ENCODE measurements around the gene TCF3.

Gene TCF3

GRCh38 chr19:1598777-1599459 lies 53.5 kb downstream of the TCF3 start:
- no peak overlapping the region for H3K4me3 ChIP-seq (ENCODE audit: low read length)
- peaks cover 6% of the 10 kb centered on the region for H3K4me1 ChIP-seq (ENCODE audit: insufficient read depth, low read length)
- peaks cover 37% of the 10 kb centered on the region for H3K36me3 ChIP-seq (ENCODE audit: insufficient read depth, low read length)
- H2AFZ ChIP-seq (ENCODE audit: low read depth, low read length): no peak overlapping the region
- no peaks in the 10 kb centered on the region for H3K27me3 ChIP-seq (ENCODE audit: insufficient read depth, low read length)
- no peaks in the 10 kb centered on the region for H3K9me3 ChIP-seq (ENCODE audit: low read length)

DNA sequence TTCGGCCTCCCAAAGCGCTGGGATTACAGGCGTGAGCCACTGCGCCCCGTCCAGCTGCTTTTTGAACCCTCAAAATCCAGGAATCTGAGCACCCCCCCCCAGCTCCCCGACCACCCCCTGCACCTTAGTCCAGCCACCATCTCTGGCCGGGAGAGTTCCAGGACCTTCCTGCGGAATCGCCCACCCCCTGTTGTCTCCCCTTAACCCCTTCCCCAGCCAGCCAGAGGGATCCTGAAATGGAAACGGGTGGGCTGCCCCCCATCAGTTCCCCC lies 59.0 kb downstream of the TCF3 start:
- Histone ChIP-seq H3K4me1 (ENCODE audit: insufficient read depth, low read length) (peaks cover 18% of the 10 kb centered on the region), H3K27me3 (ENCODE audit: insufficient read depth, low read length) (no peaks in the 10 kb centered on the region), H2AFZ (ENCODE audit: low read depth, low read length) (no peak overlapping the region), H3K4me3 (ENCODE audit: low read length) (no peak overlapping the region), H3K36me3 (ENCODE audit: insufficient read depth, low read length) (peaks cover 23% of the 10 kb centered on the region), H3K9me3 (ENCODE audit: low read length) (no peaks in the 10 kb centered on the region)

DNA sequence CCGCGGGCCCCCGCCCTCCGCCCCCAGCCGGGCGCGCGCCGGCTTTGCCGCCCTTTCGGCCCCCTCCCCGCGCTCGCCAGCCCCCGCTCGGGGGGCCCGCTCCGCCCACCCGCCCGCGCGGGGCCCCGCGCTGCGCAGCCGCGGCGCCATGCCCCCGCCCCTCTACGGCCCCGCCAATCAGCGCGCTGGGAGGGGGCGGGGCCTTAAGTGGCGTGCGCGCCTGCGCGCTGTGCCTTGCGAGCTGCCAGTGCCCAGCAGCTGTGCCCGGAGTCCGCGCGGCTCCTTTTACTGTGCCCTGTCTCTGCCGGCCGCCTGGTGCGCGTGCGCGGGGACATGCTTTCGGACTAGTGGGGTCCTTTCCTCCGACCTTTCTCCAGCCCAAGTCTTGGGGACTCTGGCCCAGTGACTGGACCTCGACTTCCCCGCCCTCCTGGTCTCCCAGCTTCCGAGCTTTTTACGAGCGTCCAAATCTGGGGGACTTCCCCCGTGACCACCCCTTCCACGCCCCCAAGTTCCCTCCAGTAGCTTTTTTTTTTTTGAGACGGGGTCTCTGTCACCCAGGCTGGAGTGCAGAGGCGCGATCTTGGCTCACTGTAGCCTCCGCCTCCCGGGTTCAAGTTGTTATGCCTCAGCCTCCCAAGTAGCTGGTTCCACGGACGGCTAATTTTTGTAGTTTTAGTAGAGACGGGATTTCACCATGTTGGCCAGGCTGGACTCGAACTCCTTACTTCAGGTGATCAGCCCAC lies 59.5 kb downstream of the TCF3 start, which contains the start of gene MBD3:
Gene MBD3, minus strand, starts transcription at position 111 of the 746 bp plus-strand sequence. CDS start 234 bp downstream, outside the sequence.
- Histone ChIP-seq H2AFZ (ENCODE audit: low read depth, low read length) (no peak within 1 kb of the TSS), H3K27me3 (ENCODE audit: insufficient read depth, low read length) (no peaks in the 10 kb centered on the region), H3K9me3 (ENCODE audit: low read length) (no peaks in the 10 kb centered on the region), H3K4me1 (ENCODE audit: insufficient read depth, low read length) (peaks cover 18% of the 10 kb centered on the region), H3K4me3 (ENCODE audit: low read length) (peak within 1 kb of the TSS; percentile 99), H3K36me3 (ENCODE audit: insufficient read depth, low read length) (peaks cover 21% of the 10 kb centered on the region)

GRCh38 chr19:1592024-1592754 lies 60.2 kb downstream of the TCF3 start:
- H3K4me3 ChIP-seq (ENCODE audit: low read length): peak overlapping the region; percentile 99
- H3K27me3 ChIP-seq (ENCODE audit: insufficient read depth, low read length): no peaks in the 10 kb centered on the region
- H2AFZ ChIP-seq (ENCODE audit: low read depth, low read length): no peak overlapping the region
- peaks cover 14% of the 10 kb centered on the region for H3K36me3 ChIP-seq (ENCODE audit: insufficient read depth, low read length)
- peaks cover 18% of the 10 kb centered on the region for H3K4me1 ChIP-seq (ENCODE audit: insufficient read depth, low read length)
- peaks cover 3% of the 10 kb centered on the region for H3K9me3 ChIP-seq (ENCODE audit: low read length)

- Histone ChIP-seq H3K4me3 (ENCODE audit: low read length) (peak overlapping the region; percentile 99), H3K4me1 (ENCODE audit: insufficient read depth, low read length) (peaks cover 18% of the 10 kb centered on the region), H3K36me3 (ENCODE audit: insufficient read depth, low read length) (peaks cover 7% of the 10 kb centered on the region), H3K9me3 (ENCODE audit: low read length) (peaks cover 3% of the 10 kb centered on the region), H3K27me3 (ENCODE audit: insufficient read depth, low read length) (no peaks in the 10 kb centered on the region), H2AFZ (ENCODE audit: low read depth, low read length) (no peak overlapping the region)
Observed at GRCh38 chr19:1591421-1592023, 60.9 kb downstream of the TCF3 start.

DNA sequence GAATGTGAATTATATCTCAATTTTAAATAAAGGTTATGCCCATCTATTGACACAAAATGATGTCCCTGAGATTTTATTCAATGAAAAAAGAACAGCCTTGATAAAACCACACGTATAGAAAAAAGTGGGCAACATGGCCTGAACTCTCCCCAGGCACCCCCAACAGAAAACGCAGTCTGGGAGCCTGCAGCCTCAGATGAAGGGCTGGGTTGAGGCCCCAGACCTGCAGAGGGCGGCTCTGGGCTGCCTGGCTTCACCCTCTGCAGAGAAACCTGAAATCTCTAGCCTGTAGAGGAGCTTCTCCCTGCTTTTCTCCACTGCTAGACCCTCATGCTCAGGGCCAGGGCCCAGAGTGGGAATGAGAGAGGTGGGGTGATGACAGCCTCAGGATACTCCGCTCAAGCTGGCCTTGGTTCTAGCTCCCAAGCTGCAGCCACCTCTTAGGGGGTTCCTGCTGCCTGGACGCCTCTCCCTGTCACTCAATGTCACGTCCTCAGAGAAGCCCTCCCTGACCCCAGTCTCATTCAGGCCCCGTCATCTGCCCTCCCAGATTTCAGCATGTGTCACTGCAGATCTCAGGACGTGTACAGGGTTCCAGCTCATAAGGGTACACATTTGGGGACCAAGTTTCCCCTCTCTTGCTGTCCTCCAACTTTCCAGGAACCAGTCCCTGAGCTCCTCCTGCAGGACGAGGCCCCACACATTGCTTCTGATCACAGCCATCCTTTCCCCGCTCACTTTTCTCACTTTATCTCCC lies 61.6 kb downstream of the TCF3 start:
- peaks cover 9% of the 10 kb centered on the region for H3K9me3 ChIP-seq (ENCODE audit: low read length)
- H3K4me1 ChIP-seq (ENCODE audit: insufficient read depth, low read length): peaks cover 18% of the 10 kb centered on the region
- peaks cover 12% of the 10 kb centered on the region for H3K36me3 ChIP-seq (ENCODE audit: insufficient read depth, low read length)
- no peaks in the 10 kb centered on the region for H3K27me3 ChIP-seq (ENCODE audit: insufficient read depth, low read length)
- peak overlapping the region; percentile 99 for H3K4me3 ChIP-seq (ENCODE audit: low read length)
- no peak overlapping the region for H2AFZ ChIP-seq (ENCODE audit: low read depth, low read length)

DNA sequence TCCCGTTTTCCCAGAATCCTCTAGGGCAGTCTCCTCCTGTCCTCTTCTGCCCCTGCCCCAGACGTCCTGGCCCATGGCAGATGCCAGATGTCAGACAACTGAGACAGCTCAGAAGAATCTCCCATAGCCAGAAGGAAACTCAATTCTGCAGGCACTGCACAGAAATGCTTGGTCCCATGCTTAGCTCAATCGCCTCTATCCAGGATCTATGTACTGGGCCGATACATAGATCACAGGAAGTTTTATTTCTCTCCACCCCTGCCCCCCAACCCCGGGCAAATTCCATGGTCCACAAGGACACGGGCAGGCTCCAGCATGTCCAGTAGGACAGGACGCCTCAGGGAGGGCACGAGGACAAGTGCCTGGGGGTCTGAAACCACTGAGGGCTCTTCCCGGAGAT lies 64.5 kb downstream of the TCF3 start:
- Histone ChIP-seq H3K9me3 (ENCODE audit: low read length) (peaks cover 15% of the 10 kb centered on the region), H3K4me1 (ENCODE audit: insufficient read depth, low read length) (peaks cover 13% of the 10 kb centered on the region), H2AFZ (ENCODE audit: low read depth, low read length) (no peak overlapping the region), H3K36me3 (ENCODE audit: insufficient read depth, low read length) (peaks cover 31% of the 10 kb centered on the region), H3K4me3 (ENCODE audit: low read length) (no peak overlapping the region), H3K27me3 (ENCODE audit: insufficient read depth, low read length) (no peaks in the 10 kb centered on the region)

- H3K9me3 ChIP-seq (ENCODE audit: low read length): peaks cover 15% of the 10 kb centered on the region
- H3K36me3 ChIP-seq (ENCODE audit: insufficient read depth, low read length): peaks cover 52% of the 10 kb centered on the region
- no peak overlapping the region for H2AFZ ChIP-seq (ENCODE audit: low read depth, low read length)
- no peaks in the 10 kb centered on the region for H3K27me3 ChIP-seq (ENCODE audit: insufficient read depth, low read length)
- peaks cover 2% of the 10 kb centered on the region for H3K4me1 ChIP-seq (ENCODE audit: insufficient read depth, low read length)
- H3K4me3 ChIP-seq (ENCODE audit: low read length): no peak overlapping the region
Observed at GRCh38 chr19:1585243-1585580, 67.2 kb downstream of the TCF3 start.

- Histone ChIP-seq H3K4me3 (ENCODE audit: low read length) (no peak overlapping the region), H2AFZ (ENCODE audit: low read depth, low read length) (no peak overlapping the region), H3K4me1 (ENCODE audit: insufficient read depth, low read length) (no peaks in the 10 kb centered on the region), H3K9me3 (ENCODE audit: low read length) (peaks cover 15% of the 10 kb centered on the region), H3K27me3 (ENCODE audit: insufficient read depth, low read length) (no peaks in the 10 kb centered on the region), H3K36me3 (ENCODE audit: insufficient read depth, low read length) (peaks cover 58% of the 10 kb centered on the region)
Observed at GRCh38 chr19:1584500-1585242, 67.7 kb downstream of the TCF3 start.

DNA sequence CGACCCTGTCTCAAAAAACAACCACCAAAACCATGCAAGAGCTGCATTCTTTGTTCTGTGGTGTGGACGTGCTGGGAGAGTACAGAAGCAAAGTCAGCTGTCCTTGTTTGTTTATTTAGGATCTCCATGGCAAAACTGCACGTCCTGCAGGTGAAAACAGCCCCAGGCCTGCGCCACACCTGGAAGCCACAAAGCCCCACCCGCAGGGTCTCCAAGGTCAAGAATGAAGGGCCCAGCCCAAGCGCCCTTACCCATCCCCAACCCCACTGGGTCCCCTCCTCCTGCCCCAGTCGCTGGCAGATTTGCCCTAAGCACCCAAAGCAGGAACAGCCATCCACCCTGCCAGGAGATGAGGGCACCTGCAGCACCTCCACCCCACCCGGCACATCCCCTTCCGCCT lies 70.2 kb downstream of the TCF3 start:
- peaks cover 12% of the 10 kb centered on the region for H3K9me3 ChIP-seq (ENCODE audit: low read length)
- no peak overlapping the region for H3K4me3 ChIP-seq (ENCODE audit: low read length)
- no peaks in the 10 kb centered on the region for H3K4me1 ChIP-seq (ENCODE audit: insufficient read depth, low read length)
- H3K27me3 ChIP-seq (ENCODE audit: insufficient read depth, low read length): no peaks in the 10 kb centered on the region
- no peak overlapping the region for H2AFZ ChIP-seq (ENCODE audit: low read depth, low read length)
- H3K36me3 ChIP-seq (ENCODE audit: insufficient read depth, low read length): peaks cover 75% of the 10 kb centered on the region

- Histone ChIP-seq H3K4me3 (ENCODE audit: low read length) (no peak overlapping the region), H3K9me3 (ENCODE audit: low read length) (peaks cover 7% of the 10 kb centered on the region), H2AFZ (ENCODE audit: low read depth, low read length) (no peak overlapping the region), H3K27me3 (ENCODE audit: insufficient read depth, low read length) (no peaks in the 10 kb centered on the region), H3K4me1 (ENCODE audit: insufficient read depth, low read length) (no peaks in the 10 kb centered on the region), H3K36me3 (ENCODE audit: insufficient read depth, low read length) (peaks cover 81% of the 10 kb centered on the region)
Observed at GRCh38 chr19:1580957-1581356, 71.5 kb downstream of the TCF3 start.

DNA sequence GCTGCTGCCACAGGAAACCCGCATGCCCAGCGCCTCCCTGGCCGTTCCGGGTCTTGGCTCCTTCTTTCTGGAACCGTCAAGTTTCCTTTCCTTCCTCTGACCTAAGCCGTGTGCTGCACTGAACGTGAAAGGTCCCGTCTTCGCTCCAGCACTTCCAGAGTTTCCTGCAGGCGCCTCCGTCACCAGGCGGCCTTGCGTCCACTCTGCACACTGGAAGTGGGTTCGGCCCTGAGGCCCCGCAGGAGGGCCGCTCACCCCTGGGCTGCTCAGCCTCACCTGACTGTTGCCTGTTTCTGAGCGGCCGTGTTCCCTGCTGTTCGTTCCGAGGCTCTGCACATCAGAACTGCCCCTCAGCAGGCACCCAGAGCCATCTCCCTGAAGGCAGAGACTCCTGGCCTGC lies 72.0 kb downstream of the TCF3 start:
- Histone ChIP-seq H3K4me3 (ENCODE audit: low read length) (no peak overlapping the region), H3K27me3 (ENCODE audit: insufficient read depth, low read length) (no peaks in the 10 kb centered on the region)

More for the DNA sequence above, 72.0 kb downstream of the TCF3 start:
- no peaks in the 10 kb centered on the region for H3K4me1 ChIP-seq (ENCODE audit: insufficient read depth, low read length)
- no peak overlapping the region for H2AFZ ChIP-seq (ENCODE audit: low read depth, low read length)
- H3K9me3 ChIP-seq (ENCODE audit: low read length): peaks cover 3% of the 10 kb centered on the region
- H3K36me3 ChIP-seq (ENCODE audit: insufficient read depth, low read length): peaks cover 78% of the 10 kb centered on the region
